Measurements from ENCODE around the gene COL23A1. TPM values are rescaled to one million over a fixed set of nuclear protein-coding genes. Genes with fewer than 3 reads are reported as not detected.

The COL23A1 gene
- total RNA-seq, 1 experiment from 2014 or later, result 15.0 TPM

DNA sequence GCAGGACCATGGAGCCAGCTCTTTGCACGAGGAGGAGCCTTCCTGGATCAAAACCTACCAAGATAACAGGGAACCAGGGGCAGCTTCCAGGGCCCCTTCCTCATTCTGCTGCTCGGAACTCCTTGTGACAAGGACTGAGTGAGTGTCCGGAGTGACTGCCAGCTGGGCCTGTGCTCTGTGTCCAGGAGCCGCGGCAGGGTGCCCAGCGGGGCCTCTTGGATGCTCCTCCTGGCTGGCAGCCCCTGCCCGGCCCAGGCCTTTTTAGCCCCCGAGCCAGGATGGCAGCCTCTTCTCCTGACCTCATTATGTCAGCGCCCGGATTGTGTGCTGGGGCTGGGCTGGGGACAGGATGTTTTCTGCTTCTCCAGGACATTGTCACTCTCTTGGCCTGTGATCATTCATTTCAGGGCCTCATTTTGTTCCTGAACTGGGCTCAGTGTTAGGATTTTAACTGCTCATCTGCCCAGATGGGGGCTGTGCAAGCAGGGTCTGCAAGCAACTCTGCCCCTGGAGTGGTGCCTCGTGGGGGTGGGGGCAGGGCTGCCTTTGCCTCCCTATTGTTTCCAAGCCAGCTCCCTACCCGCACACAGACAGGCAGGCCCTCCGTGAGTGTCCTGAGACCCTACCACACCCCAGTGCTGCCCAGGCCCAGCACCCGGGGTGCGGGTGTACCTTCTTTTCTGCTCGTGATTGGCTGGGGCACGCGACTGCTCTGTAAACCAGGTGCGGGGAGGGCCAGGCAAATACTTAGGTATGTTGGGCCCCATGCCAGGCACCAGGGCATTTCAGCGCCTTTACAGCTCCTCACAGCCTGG lies 161.6 kb downstream of the COL23A1 start:
- Mint-ChIP-seq H3K27ac (no peak overlapping the region), H3K27me3 (ENCODE audit: low read depth) (no peaks in the 10 kb centered on the region), H3K9me3 (peaks cover 7% of the 10 kb centered on the region), H3K36me3 (peaks cover 11% of the 10 kb centered on the region), H3K4me3 (no peak overlapping the region), H3K4me1 (peaks cover 28% of the 10 kb centered on the region)
- no peak for DNase-seq (ENCODE audit: low spot score)
- peak; percentile 23 for ATAC-seq
- TF ChIP-seq E2F4 (CRISPR knock-in tag; IDR thresholded peaks at IDR 0.05; ENCODE audit: borderline replicate concordance, low read depth) (no peak), ZNF512 (CRISPR knock-in tag; IDR thresholded peaks at IDR 0.05; ENCODE audit: borderline replicate concordance) (no peak), SOX15 (CRISPR knock-in tag; IDR thresholded peaks at IDR 0.05) (no peak), MYBL2 (CRISPR knock-in tag; IDR thresholded peaks at IDR 0.05) (no peak)
- TF ChIP-seq, protein P1, sequence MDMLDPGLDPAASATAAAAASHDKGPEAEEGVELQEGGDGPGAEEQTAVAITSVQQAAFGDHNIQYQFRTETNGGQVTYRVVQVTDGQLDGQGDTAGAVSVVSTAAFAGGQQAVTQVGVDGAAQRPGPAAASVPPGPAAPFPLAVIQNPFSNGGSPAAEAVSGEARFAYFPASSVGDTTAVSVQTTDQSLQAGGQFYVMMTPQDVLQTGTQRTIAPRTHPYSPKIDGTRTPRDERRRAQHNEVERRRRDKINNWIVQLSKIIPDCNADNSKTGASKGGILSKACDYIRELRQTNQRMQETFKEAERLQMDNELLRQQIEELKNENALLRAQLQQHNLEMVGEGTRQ (CRISPR knock-in tag; IDR thresholded peaks at IDR 0.05), result no peak
- TF ChIP-seq, protein P2, sequence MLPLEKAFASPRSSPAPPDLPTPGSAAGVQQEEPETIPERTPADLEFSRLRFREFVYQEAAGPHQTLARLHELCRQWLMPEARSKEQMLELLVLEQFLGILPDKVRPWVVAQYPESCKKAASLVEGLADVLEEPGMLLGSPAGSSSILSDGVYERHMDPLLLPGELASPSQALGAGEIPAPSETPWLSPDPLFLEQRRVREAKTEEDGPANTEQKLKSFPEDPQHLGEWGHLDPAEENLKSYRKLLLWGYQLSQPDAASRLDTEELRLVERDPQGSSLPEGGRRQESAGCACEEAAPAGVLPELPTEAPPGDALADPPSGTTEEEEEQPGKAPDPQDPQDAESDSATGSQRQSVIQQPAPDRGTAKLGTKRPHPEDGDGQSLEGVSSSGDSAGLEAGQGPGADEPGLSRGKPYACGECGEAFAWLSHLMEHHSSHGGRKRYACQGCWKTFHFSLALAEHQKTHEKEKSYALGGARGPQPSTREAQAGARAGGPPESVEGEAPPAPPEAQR (CRISPR knock-in tag; IDR thresholded peaks at IDR 0.05), result no peak
- TF ChIP-seq, protein P3, sequence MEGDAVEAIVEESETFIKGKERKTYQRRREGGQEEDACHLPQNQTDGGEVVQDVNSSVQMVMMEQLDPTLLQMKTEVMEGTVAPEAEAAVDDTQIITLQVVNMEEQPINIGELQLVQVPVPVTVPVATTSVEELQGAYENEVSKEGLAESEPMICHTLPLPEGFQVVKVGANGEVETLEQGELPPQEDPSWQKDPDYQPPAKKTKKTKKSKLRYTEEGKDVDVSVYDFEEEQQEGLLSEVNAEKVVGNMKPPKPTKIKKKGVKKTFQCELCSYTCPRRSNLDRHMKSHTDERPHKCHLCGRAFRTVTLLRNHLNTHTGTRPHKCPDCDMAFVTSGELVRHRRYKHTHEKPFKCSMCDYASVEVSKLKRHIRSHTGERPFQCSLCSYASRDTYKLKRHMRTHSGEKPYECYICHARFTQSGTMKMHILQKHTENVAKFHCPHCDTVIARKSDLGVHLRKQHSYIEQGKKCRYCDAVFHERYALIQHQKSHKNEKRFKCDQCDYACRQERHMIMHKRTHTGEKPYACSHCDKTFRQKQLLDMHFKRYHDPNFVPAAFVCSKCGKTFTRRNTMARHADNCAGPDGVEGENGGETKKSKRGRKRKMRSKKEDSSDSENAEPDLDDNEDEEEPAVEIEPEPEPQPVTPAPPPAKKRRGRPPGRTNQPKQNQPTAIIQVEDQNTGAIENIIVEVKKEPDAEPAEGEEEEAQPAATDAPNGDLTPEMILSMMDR (IDR thresholded peaks at IDR 0.05), result no peak
- TF ChIP-seq, protein P4, sequence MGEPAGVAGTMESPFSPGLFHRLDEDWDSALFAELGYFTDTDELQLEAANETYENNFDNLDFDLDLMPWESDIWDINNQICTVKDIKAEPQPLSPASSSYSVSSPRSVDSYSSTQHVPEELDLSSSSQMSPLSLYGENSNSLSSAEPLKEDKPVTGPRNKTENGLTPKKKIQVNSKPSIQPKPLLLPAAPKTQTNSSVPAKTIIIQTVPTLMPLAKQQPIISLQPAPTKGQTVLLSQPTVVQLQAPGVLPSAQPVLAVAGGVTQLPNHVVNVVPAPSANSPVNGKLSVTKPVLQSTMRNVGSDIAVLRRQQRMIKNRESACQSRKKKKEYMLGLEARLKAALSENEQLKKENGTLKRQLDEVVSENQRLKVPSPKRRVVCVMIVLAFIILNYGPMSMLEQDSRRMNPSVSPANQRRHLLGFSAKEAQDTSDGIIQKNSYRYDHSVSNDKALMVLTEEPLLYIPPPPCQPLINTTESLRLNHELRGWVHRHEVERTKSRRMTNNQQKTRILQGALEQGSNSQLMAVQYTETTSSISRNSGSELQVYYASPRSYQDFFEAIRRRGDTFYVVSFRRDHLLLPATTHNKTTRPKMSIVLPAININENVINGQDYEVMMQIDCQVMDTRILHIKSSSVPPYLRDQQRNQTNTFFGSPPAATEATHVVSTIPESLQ (CRISPR knock-in tag; IDR thresholded peaks at IDR 0.05), result no peak
- ChIA-PET POLR2A (no interaction called here), CTCF (interaction anchor here (1.2 to 2.1 kb wide), 2 partner anchors 33 to 162 kb away, joined by 3 to 11 read pairs; partner anchors contain the start of gene COL23A1)

- DNase-seq (ENCODE audit: low spot score) (no peak), ATAC-seq (no peak)
- ChIA-PET CTCF (interaction anchor here (0.6 to 1.1 kb wide), 2 partner anchors 34 to 163 kb away, joined by 3 read pairs; partner anchors contain the start of gene COL23A1), POLR2A (no interaction called here)
- Mint-ChIP-seq H3K27ac (no peak overlapping the region; the same call in 1 of the 2 replicates), H3K36me3 (peaks cover 11% of the 10 kb centered on the region), H3K9me3 (peaks cover 7% of the 10 kb centered on the region), H3K4me3 (no peak overlapping the region), H3K27me3 (ENCODE audit: low read depth) (no peaks in the 10 kb centered on the region), H3K4me1 (peaks cover 28% of the 10 kb centered on the region)
- TF ChIP-seq ZNF317 (CRISPR knock-in tag; IDR thresholded peaks at IDR 0.05; ENCODE audit: borderline replicate concordance, low read depth) (no peak), ZNF423 (CRISPR knock-in tag; IDR thresholded peaks at IDR 0.05) (no peak), ZNF425 (CRISPR knock-in tag; conservative IDR thresholded peaks at IDR 0.05) (no peak)
- TF ChIP-seq, protein P5, sequence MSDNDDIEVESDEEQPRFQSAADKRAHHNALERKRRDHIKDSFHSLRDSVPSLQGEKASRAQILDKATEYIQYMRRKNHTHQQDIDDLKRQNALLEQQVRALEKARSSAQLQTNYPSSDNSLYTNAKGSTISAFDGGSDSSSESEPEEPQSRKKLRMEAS (CRISPR knock-in tag; IDR thresholded peaks at IDR 0.05), result no peak
Measured at GRCh38 chr5:178427576-178428197, 162.5 kb downstream of the COL23A1 start.
